Measurements from ENCODE around the gene EHMT2. TPM values are rescaled to one million over a fixed set of nuclear protein-coding genes. Genes with fewer than 3 reads are reported as not detected.
"Not testable (repeated sequence)": the region's sequence is repeated elsewhere in the genome, so short reads cannot be mapped to it uniquely, and the experiment has no call there.

Gene EHMT2
- total and polyA plus RNA-seq, 2 of the 8 experiments (the other 6 are each of a cell fraction or from before 2014, with no cell fraction given), result 125 to 177 TPM

DNA sequence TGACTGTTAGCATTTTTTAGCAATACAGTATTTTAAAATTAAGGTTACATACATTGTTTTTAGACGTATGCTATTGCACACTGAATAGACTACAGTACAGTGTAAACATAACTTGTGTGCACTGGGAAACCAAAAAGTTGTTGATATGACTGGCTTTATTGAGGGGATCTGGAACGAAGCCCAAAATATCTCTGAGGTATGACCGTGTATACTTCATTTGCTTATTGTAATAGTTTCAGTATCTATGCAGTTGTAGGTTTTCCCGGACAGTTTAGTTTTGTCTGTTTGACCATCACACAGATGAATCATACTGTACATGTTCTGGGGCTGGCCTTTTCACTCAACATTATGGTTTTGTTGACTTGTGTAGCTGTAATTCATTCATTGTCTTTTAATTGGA lies 11.3 kb upstream of the EHMT2 start:
- no peaks in the 10 kb centered on the region for H3K36me3 ChIP-seq (ENCODE audit: control insufficient read depth in 2 of 4, insufficient read depth in 4 of 4, low read length in 3 of 4)
- H3K9ac ChIP-seq (replicated peaks in 1 of 4; ENCODE audit: extremely low read depth in 1 of 4, low read depth in 3 of 4, low read length in 3 of 4), result no peak overlapping the region
- H3K56ac ChIP-seq (replicated peaks; ENCODE audit: insufficient read length, low read depth, low read length), result no peak overlapping the region
- no peak for TF ChIP-seq SP4 (IDR thresholded peaks at IDR 0.05; ENCODE audit: low read length)
- no peak overlapping the region for H3K4me2 ChIP-seq (ENCODE audit: insufficient read depth in 1 of 2, low read depth in 2 of 2, low read length in 2 of 2)
- H2AFZ ChIP-seq (ENCODE audit: low read length), result no peak overlapping the region
- H3K23me2 ChIP-seq (ENCODE audit: low read depth, low read length), result no peaks in the 10 kb centered on the region
- no peak overlapping the region for H2BK15ac ChIP-seq (ENCODE audit: low read length)
- H3K9me3 ChIP-seq (ENCODE audit: insufficient read depth in 2 of 2, low read depth in 1 of 2, low read length in 1 of 2), result no peaks in the 10 kb centered on the region
- no peaks in the 10 kb centered on the region for H3K79me2 ChIP-seq (ENCODE audit: control insufficient read depth in 1 of 2, insufficient read depth in 2 of 2, low read length in 2 of 2)
- no peak overlapping the region for H3K14ac ChIP-seq (ENCODE audit: insufficient read length)
- 86% methylated on average over 4 of the region's 4 CpGs; no CpG with 5 or more reads in 1 of the 2 experiments for WGBS, 2 experiments (ENCODE audit: extremely low coverage in 1 of 2, insufficient coverage in 1 of 2, insufficient read length in 1 of 2, insufficient replicate concordance in 2 of 2, low coverage in 1 of 2, low lambda C conversion rate in 2 of 2, missing lambda C conversion rate in 1 of 2)
- H2BK120ac ChIP-seq (replicated peaks; ENCODE audit: low read depth, low read length), result no peak overlapping the region
- H3K18ac ChIP-seq (ENCODE audit: extremely low read depth, low read length), result no peak overlapping the region
- no peak overlapping the region for H4K5ac ChIP-seq (ENCODE audit: insufficient read length, low read depth, low read length)
- H3K27me3 ChIP-seq (replicated peaks in 1 of 4; ENCODE audit: control insufficient read depth in 3 of 4, extremely low read depth in 1 of 4, insufficient read depth in 3 of 4, low read length in 3 of 4), result no peaks in the 10 kb centered on the region
- no peak overlapping the region for H3K27ac ChIP-seq (ENCODE audit: low read depth, low read length)
- CTCF ChIA-PET (ENCODE audit: partially characterized antibody), result interaction anchor here (0.7 to 1.5 kb wide), 4 partner anchors 12 to 136 kb away, joined by 3 to 5 read pairs (median 3); partner anchors contain the start of gene NEU1
- no peaks in the 10 kb centered on the region for H3K79me1 ChIP-seq (ENCODE audit: low read depth, low read length)
- POLR2A ChIA-PET (ENCODE audit: partially characterized antibody), result interaction anchor here (0.6 to 1.7 kb wide), 6 partner anchors 11 to 192 kb away, joined by 3 to 6 read pairs (median 4); partner anchors contain the start of gene EHMT2
- H2BK5ac ChIP-seq (ENCODE audit: low read depth, low read length), result no peak overlapping the region
- H2BK20ac ChIP-seq (ENCODE audit: low read length), result no peak overlapping the region
- H3K23ac ChIP-seq (ENCODE audit: insufficient read length), result no peak overlapping the region
- H3K4ac ChIP-seq (replicated peaks; ENCODE audit: insufficient read length, low read depth, low read length), result no peak overlapping the region
- H3K4me3 ChIP-seq (ENCODE audit: extremely low read depth in 1 of 4, insufficient read depth in 2 of 4, low read depth in 3 of 4, low read length in 4 of 4), result no peak overlapping the region
- no peaks in the 10 kb centered on the region for H4K20me1 ChIP-seq (replicated peaks in 1 of 2; ENCODE audit: control insufficient read depth in 1 of 2, insufficient read depth in 2 of 2, low read length in 2 of 2)
- no peak for DNase-seq (ENCODE audit: low read depth in 1 of 2, low spot score in 2 of 2)
- no peak overlapping the region for H2AK5ac ChIP-seq (ENCODE audit: low read depth, low read length)
- no peak overlapping the region for H2BK12ac ChIP-seq (ENCODE audit: low read depth, low read length)
- H4K8ac ChIP-seq (ENCODE audit: extremely low read depth, insufficient read depth, low read length), result no peak overlapping the region
- no peak overlapping the region for H4K91ac ChIP-seq (replicated peaks; ENCODE audit: insufficient read length, low read length)
- peaks cover 0 to 9% (median 5%) of the 10 kb centered on the region in 4 experiments; a peak in 3 of 7 replicates for H3K4me1 ChIP-seq (replicated peaks in 1 of 4; ENCODE audit: control insufficient read depth in 3 of 4, insufficient read depth in 4 of 4, low read length in 3 of 4)
- FAIRE-seq, result no peak

DNA sequence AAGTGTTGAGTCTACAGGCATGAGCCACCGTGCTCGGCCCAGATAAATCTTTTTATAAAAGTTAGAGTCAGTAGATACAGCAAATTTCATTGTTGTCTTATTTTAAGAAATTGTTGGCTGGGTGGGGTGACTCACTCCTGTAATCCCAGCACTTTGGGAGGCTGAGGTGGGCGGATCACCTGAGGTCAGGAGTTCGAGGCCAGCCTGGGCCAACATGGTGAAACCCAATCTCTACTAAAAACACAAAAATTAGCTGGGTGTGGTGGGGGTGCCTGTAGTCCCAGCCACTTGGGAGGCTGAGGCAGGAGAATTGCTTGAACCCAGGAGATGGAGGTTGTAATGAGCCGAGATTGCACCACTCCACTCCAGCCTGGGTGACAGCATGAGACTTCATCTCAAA lies 10.8 kb upstream of the EHMT2 start:
- WGBS, 2 experiments (ENCODE audit: extremely low coverage in 1 of 2, insufficient coverage in 1 of 2, insufficient read length in 1 of 2, insufficient replicate concordance in 2 of 2, low coverage in 1 of 2, low lambda C conversion rate in 2 of 2, missing lambda C conversion rate in 1 of 2), result 91% methylated on average over 5 of the region's 5 CpGs; no CpG with 5 or more reads in 1 of the 2 experiments
- not testable (repeated sequence) for H2AFZ ChIP-seq (ENCODE audit: low read length)

More for the DNA sequence above, 10.8 kb upstream of the EHMT2 start:
- not testable (repeated sequence) for H4K5ac ChIP-seq (ENCODE audit: insufficient read length, low read depth, low read length); H3K4me3 ChIP-seq (ENCODE audit: extremely low read depth in 1 of 4, insufficient read depth in 2 of 4, low read depth in 3 of 4, low read length in 4 of 4); H3K14ac ChIP-seq (ENCODE audit: insufficient read length); H4K91ac ChIP-seq (replicated peaks; ENCODE audit: insufficient read length, low read length); H3K27me3 ChIP-seq (replicated peaks in 1 of 4; ENCODE audit: control insufficient read depth in 3 of 4, extremely low read depth in 1 of 4, insufficient read depth in 3 of 4, low read length in 3 of 4); H3K9ac ChIP-seq (replicated peaks in 1 of 4; ENCODE audit: extremely low read depth in 1 of 4, low read depth in 3 of 4, low read length in 3 of 4); H3K79me1 ChIP-seq (ENCODE audit: low read depth, low read length); H3K23ac ChIP-seq (ENCODE audit: insufficient read length); H3K56ac ChIP-seq (replicated peaks; ENCODE audit: insufficient read length, low read depth, low read length); H3K4ac ChIP-seq (replicated peaks; ENCODE audit: insufficient read length, low read depth, low read length); H3K23me2 ChIP-seq (ENCODE audit: low read depth, low read length); H2AK5ac ChIP-seq (ENCODE audit: low read depth, low read length); H2BK12ac ChIP-seq (ENCODE audit: low read depth, low read length); H4K8ac ChIP-seq (ENCODE audit: extremely low read depth, insufficient read depth, low read length); H3K79me2 ChIP-seq (ENCODE audit: control insufficient read depth in 1 of 2, insufficient read depth in 2 of 2, low read length in 2 of 2); H2BK5ac ChIP-seq (ENCODE audit: low read depth, low read length); H3K36me3 ChIP-seq (ENCODE audit: control insufficient read depth in 2 of 4, insufficient read depth in 4 of 4, low read length in 3 of 4); H2BK20ac ChIP-seq (ENCODE audit: low read length); H2BK15ac ChIP-seq (ENCODE audit: low read length); H3K18ac ChIP-seq (ENCODE audit: extremely low read depth, low read length); H2BK120ac ChIP-seq (replicated peaks; ENCODE audit: low read depth, low read length); H3K4me2 ChIP-seq (ENCODE audit: insufficient read depth in 1 of 2, low read depth in 2 of 2, low read length in 2 of 2); H3K9me3 ChIP-seq (ENCODE audit: insufficient read depth in 2 of 2, low read depth in 1 of 2, low read length in 1 of 2); H3K4me1 ChIP-seq (replicated peaks in 1 of 4; ENCODE audit: control insufficient read depth in 3 of 4, insufficient read depth in 4 of 4, low read length in 3 of 4); H4K20me1 ChIP-seq (replicated peaks in 1 of 2; ENCODE audit: control insufficient read depth in 1 of 2, insufficient read depth in 2 of 2, low read length in 2 of 2); FAIRE-seq; DNase-seq (ENCODE audit: low read depth in 1 of 2, low spot score in 2 of 2); H3K27ac ChIP-seq (ENCODE audit: low read depth, low read length)
- ChIA-PET CTCF (ENCODE audit: partially characterized antibody) (interaction anchor here (0.6 to 1.4 kb wide), 4 partner anchors 8 to 312 kb away, joined by 3 to 5 read pairs (median 4); no protein-coding TSS in a partner anchor), POLR2A (ENCODE audit: partially characterized antibody) (interaction anchor here (0.6 to 1.5 kb wide), 4 partner anchors 15 to 192 kb away, joined by 3 to 4 read pairs (median 3); no protein-coding TSS in a partner anchor)

Measured in H1 (cell line).